ENCODE results near the gene SPOCK1. TPM values are rescaled to one million over a fixed set of nuclear protein-coding genes. Genes with fewer than 3 reads are reported as not detected.

The SPOCK1 gene
- total RNA-seq, 2 donors from 2014 or later: not detected

- Mint-ChIP-seq H3K4me3 (no peak overlapping the region), H3K36me3 (ENCODE audit: insufficient read depth in 2 of 2) (no peaks in the 10 kb centered on the region), H3K4me1 (ENCODE audit: low read depth) (no peaks in the 10 kb centered on the region), H3K27ac (no peak overlapping the region), H3K27me3 (ENCODE audit: low read depth) (no peaks in the 10 kb centered on the region), H3K9me3 (peaks cover 0 to 3% of the 10 kb centered on the region in 2 donors)
- ATAC-seq (replicated peaks in 1 of 2) (no peak), DNase-seq (no peak)
These were observed 206.6 kb downstream of the SPOCK1 start for GRCh38 chr5:137292461-137293027.

GRCh38 chr5:137291436-137291835 lies 207.7 kb downstream of the SPOCK1 start:
- no peaks in the 10 kb centered on the region for H3K27me3 Mint-ChIP-seq (ENCODE audit: low read depth)
- no peaks in the 10 kb centered on the region for H3K4me1 Mint-ChIP-seq (ENCODE audit: low read depth)
- ATAC-seq (replicated peaks in 1 of 2) (no peak), DNase-seq (no peak)
- no peak overlapping the region for H3K4me3 Mint-ChIP-seq
- H3K36me3 Mint-ChIP-seq (ENCODE audit: insufficient read depth in 2 of 2): no peaks in the 10 kb centered on the region
- peaks cover 0 to 3% of the 10 kb centered on the region in 2 donors for H3K9me3 Mint-ChIP-seq
- H3K27ac Mint-ChIP-seq: no peak overlapping the region

GRCh38 chr5:137291031-137291430 lies 208.1 kb downstream of the SPOCK1 start:
- ATAC-seq (replicated peaks in 1 of 2): no peak
- Mint-ChIP-seq H3K9me3 (peaks cover 0 to 3% of the 10 kb centered on the region in 2 donors), H3K4me3 (no peak overlapping the region), H3K36me3 (ENCODE audit: insufficient read depth in 2 of 2) (no peaks in the 10 kb centered on the region), H3K27ac (no peak overlapping the region), H3K27me3 (ENCODE audit: low read depth) (no peaks in the 10 kb centered on the region), H3K4me1 (ENCODE audit: low read depth) (no peaks in the 10 kb centered on the region)
- no peak for DNase-seq

- no peak overlapping the region for H3K27ac Mint-ChIP-seq
- H3K4me3 Mint-ChIP-seq: no peak overlapping the region
- ATAC-seq (replicated peaks in 1 of 2): no peak
These were observed 208.8 kb downstream of the SPOCK1 start for GRCh38 chr5:137290373-137290772.

GRCh38 chr5:137289856-137290255 lies 209.3 kb downstream of the SPOCK1 start:
- Mint-ChIP-seq H3K9me3 (peaks cover 0 to 2% of the 10 kb centered on the region in 2 donors), H3K4me1 (ENCODE audit: low read depth) (no peaks in the 10 kb centered on the region), H3K36me3 (ENCODE audit: insufficient read depth in 2 of 2) (no peaks in the 10 kb centered on the region), H3K4me3 (no peak overlapping the region), H3K27me3 (ENCODE audit: low read depth) (no peaks in the 10 kb centered on the region), H3K27ac (no peak overlapping the region)
- DNase-seq (no peak), ATAC-seq (replicated peaks in 1 of 2) (no peak)

More at GRCh38 chr5:137290373-137290772, 208.8 kb downstream of the SPOCK1 start:
- H3K36me3 Mint-ChIP-seq (ENCODE audit: insufficient read depth in 2 of 2): no peaks in the 10 kb centered on the region
- H3K4me1 Mint-ChIP-seq (ENCODE audit: low read depth): no peaks in the 10 kb centered on the region
- DNase-seq: no peak
- H3K9me3 Mint-ChIP-seq: peaks cover 0 to 3% of the 10 kb centered on the region in 2 donors
- H3K27me3 Mint-ChIP-seq (ENCODE audit: low read depth): no peaks in the 10 kb centered on the region

- DNase-seq: no peak
- H3K36me3 Mint-ChIP-seq (ENCODE audit: insufficient read depth in 2 of 2): no peaks in the 10 kb centered on the region
- ATAC-seq (replicated peaks in 1 of 2): no peak
- H3K4me3 Mint-ChIP-seq: no peak overlapping the region
- peaks cover 0 to 1% of the 10 kb centered on the region in 2 donors for H3K9me3 Mint-ChIP-seq
- H3K27me3 Mint-ChIP-seq (ENCODE audit: low read depth): peaks cover 6% of the 10 kb centered on the region
- H3K4me1 Mint-ChIP-seq (ENCODE audit: low read depth): no peaks in the 10 kb centered on the region
- no peak overlapping the region for H3K27ac Mint-ChIP-seq
These were observed 211.6 kb downstream of the SPOCK1 start for GRCh38 chr5:137287569-137287968.

GRCh38 chr5:137286025-137286610 lies 213.0 kb downstream of the SPOCK1 start:
- peaks cover 6% of the 10 kb centered on the region for H3K27me3 Mint-ChIP-seq (ENCODE audit: low read depth)
- DNase-seq (no peak), ATAC-seq (replicated peaks in 1 of 2) (no peak)
- H3K36me3 Mint-ChIP-seq (ENCODE audit: insufficient read depth in 2 of 2): no peaks in the 10 kb centered on the region
- H3K27ac Mint-ChIP-seq: no peak overlapping the region
- H3K9me3 Mint-ChIP-seq: no peaks in the 10 kb centered on the region
- no peak overlapping the region for H3K4me3 Mint-ChIP-seq
- no peaks in the 10 kb centered on the region for H3K4me1 Mint-ChIP-seq (ENCODE audit: low read depth)

GRCh38 chr5:137283801-137284200 lies 215.3 kb downstream of the SPOCK1 start:
- no peak overlapping the region for H3K4me3 Mint-ChIP-seq
- peaks cover 6% of the 10 kb centered on the region for H3K27me3 Mint-ChIP-seq (ENCODE audit: low read depth)
- no peak for ATAC-seq (replicated peaks in 1 of 2)
- H3K27ac Mint-ChIP-seq: no peak overlapping the region
- H3K36me3 Mint-ChIP-seq (ENCODE audit: insufficient read depth in 2 of 2): no peaks in the 10 kb centered on the region
- no peaks in the 10 kb centered on the region for H3K4me1 Mint-ChIP-seq (ENCODE audit: low read depth)
- DNase-seq: no peak
- H3K9me3 Mint-ChIP-seq: no peaks in the 10 kb centered on the region

GRCh38 chr5:137282216-137282615 lies 216.9 kb downstream of the SPOCK1 start:
- Mint-ChIP-seq H3K4me1 (ENCODE audit: low read depth) (no peaks in the 10 kb centered on the region), H3K27ac (no peak overlapping the region), H3K36me3 (ENCODE audit: insufficient read depth in 2 of 2) (no peaks in the 10 kb centered on the region), H3K9me3 (no peaks in the 10 kb centered on the region), H3K4me3 (no peak overlapping the region), H3K27me3 (ENCODE audit: low read depth) (peaks cover 6% of the 10 kb centered on the region)
- DNase-seq (no peak), ATAC-seq (replicated peaks in 1 of 2) (no peak)

GRCh38 chr5:137281201-137281600 lies 217.9 kb downstream of the SPOCK1 start:
- H3K4me3 Mint-ChIP-seq: no peak overlapping the region
- ATAC-seq (replicated peaks in 1 of 2) (no peak), DNase-seq (no peak)
- H3K36me3 Mint-ChIP-seq (ENCODE audit: insufficient read depth in 2 of 2): no peaks in the 10 kb centered on the region
- H3K4me1 Mint-ChIP-seq (ENCODE audit: low read depth): no peaks in the 10 kb centered on the region
- H3K27me3 Mint-ChIP-seq (ENCODE audit: low read depth): peaks cover 6% of the 10 kb centered on the region
- H3K9me3 Mint-ChIP-seq: no peaks in the 10 kb centered on the region
- H3K27ac Mint-ChIP-seq: no peak overlapping the region

GRCh38 chr5:137280656-137281055 lies 218.5 kb downstream of the SPOCK1 start:
- H3K27me3 Mint-ChIP-seq (ENCODE audit: low read depth): peaks cover 6% of the 10 kb centered on the region
- ATAC-seq (replicated peaks in 1 of 2): no peak
- DNase-seq: no peak
- no peak overlapping the region for H3K27ac Mint-ChIP-seq
- H3K4me3 Mint-ChIP-seq: no peak overlapping the region
- H3K9me3 Mint-ChIP-seq: no peaks in the 10 kb centered on the region
- no peaks in the 10 kb centered on the region for H3K36me3 Mint-ChIP-seq (ENCODE audit: insufficient read depth in 2 of 2)
- no peaks in the 10 kb centered on the region for H3K4me1 Mint-ChIP-seq (ENCODE audit: low read depth)

- ATAC-seq (replicated peaks in 1 of 2) (no peak), DNase-seq (no peak)
- Mint-ChIP-seq H3K36me3 (ENCODE audit: insufficient read depth in 2 of 2) (no peaks in the 10 kb centered on the region), H3K9me3 (no peaks in the 10 kb centered on the region), H3K4me3 (no peak overlapping the region), H3K27me3 (ENCODE audit: low read depth) (peaks cover 6% of the 10 kb centered on the region), H3K27ac (no peak overlapping the region), H3K4me1 (ENCODE audit: low read depth) (no peaks in the 10 kb centered on the region)
These were observed 219.4 kb downstream of the SPOCK1 start for GRCh38 chr5:137279521-137280231.

- ATAC-seq (replicated peaks in 1 of 2): no peak
- H3K36me3 Mint-ChIP-seq (ENCODE audit: insufficient read depth in 2 of 2): no peaks in the 10 kb centered on the region
- no peak overlapping the region for H3K27ac Mint-ChIP-seq
- H3K4me3 Mint-ChIP-seq: no peak overlapping the region
- H3K4me1 Mint-ChIP-seq (ENCODE audit: low read depth): no peaks in the 10 kb centered on the region
- H3K27me3 Mint-ChIP-seq (ENCODE audit: low read depth): no peaks in the 10 kb centered on the region
- H3K9me3 Mint-ChIP-seq: no peaks in the 10 kb centered on the region
- DNase-seq: no peak
These were observed 220.7 kb downstream of the SPOCK1 start for GRCh38 chr5:137278476-137278875.

Data from activated T-cell treated with anti-CD3 and anti-CD28 coated beads, Interleukin-2, amount 50 U/mL, for 72 hours (primary cell).